Stimulated activated CD4-positive, alpha-beta T cell treated with anti-CD3 and anti-CD28 coated beads, Interleukin-1b, Interleukin-23, amount 100 ng/mL, for 1 hour (primary cell): ENCODE measurements around the gene TULP1.

ENCODE experiments used
- DNase-seq, 2 donors: peaks; one replicate each; pipeline ENCODE4 v3.0.0-alpha.2; 2020; ENCODE audit warnings: low read depth in 2 of 2

The TULP1 gene

DNA sequence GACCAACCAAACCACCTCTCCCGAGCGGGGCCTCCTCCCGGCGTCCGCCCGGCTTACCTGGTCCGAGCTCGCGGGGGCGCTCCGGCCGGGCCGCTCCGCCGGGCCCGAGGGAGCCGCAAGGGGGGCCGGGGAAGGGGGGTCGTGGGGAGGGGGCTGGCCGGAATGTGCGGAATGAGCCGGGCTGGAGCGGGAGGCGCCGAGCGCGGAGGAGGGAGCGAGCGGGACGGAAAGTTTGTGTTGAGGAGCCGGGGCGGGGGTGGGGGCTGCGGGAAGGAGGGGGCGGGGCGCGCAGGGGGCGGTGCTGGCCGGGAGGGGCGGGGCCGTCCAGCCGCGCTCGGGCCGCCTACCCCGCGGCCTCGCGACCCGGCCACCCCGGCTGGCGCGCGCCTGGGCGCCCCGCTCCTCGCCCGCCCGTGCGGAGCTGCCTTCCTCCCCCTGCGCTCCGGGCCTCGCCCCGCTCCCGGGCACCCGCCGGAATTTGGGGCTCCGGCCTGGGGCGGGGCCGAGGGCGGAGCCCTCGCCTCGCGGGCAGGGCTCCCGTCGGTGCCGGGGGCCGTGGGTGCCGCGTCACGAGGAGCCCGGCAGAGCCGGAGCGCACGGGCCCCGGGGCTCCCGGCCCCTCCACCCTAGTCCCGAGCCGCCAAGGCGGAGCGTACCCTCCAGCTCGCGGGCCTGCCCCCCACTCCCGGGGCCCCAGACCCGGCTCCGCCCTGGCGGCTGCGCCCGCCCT lies 15.7 kb downstream of the TULP1 start, which contains the start of gene TEAD3:
TEAD3 (minus strand) TSS at position 239 of the 730 bp plus-strand sequence.
- DNase-seq = peak in 1 of 2 donors; percentile 31

DNA sequence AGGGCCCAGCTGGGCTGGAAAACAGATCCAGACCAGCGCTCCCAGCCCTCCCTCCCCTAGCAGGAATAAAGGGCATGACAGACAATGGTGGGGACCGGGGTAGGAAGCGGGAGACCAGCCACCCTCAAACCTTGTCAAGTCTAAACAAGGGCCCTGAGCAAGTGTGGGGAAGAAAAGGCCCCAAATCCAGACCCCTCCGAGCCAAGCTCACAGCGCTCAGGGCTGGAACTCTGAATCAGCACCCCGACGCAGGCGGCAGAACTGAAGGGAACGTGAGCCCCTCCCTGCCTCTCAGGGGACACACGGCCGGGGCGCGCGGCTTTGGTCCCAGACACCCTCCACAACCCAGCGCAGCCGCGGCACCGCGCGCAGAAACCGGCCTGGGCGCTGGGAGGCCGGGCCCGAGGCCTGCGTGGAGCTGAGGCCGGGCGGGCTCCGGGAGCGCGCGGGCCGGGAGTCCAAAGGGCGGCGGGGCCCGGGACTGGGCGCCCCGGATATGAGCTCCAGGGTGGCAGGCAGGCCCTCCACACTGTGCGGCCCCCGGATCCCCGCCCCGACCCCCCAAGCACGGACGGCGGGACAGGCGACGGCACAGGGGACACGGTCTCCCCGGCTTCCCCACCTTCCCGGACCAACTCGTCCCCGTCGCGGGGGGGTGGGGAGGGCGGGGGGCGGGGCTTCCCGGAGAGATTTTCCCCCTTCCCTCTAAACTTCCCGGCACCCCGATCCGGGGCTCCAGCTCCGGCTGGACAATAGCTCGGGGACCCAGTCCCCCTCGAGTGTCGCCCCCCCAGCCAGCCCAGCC lies 16.5 kb downstream of the TULP1 start:
- DNase-seq = no peak

DNA sequence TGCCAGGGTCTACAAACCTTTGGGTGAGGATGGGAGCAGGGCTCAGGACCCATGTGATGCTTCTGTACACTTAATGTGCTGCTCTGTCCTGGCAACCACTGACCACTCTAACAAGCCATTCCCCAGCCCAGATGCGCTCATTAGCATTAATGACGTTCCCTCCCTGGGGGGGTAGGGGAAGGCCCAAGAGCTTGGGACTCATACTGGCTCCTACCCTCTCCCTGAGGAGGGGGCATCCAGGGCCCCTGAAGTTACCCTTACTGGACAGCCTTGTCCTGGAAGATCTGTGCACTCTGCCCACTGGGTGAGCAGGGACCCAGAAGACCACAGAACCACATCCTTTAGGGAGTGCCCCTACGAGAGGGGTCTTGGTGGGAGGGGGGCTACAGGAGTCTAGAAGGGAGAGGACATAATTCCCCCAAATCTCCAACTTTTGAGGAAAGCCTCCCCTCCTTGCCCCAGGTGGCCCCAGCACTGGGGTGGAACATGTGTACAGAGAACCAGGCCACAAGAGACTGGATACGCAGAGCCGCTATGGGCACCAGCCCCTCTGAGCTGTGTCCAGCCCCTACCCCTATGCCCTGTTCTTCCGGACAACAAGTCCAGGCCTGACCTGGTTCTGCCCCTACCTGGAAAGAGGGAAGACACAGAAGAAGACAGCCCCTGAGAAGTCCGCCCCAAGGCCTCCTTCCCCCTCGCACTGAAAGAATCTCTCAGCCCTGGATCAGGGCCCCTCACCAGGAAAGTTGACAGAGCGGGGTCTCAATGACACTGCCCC lies 17.2 kb downstream of the TULP1 start:
- no peak for DNase-seq

DNA sequence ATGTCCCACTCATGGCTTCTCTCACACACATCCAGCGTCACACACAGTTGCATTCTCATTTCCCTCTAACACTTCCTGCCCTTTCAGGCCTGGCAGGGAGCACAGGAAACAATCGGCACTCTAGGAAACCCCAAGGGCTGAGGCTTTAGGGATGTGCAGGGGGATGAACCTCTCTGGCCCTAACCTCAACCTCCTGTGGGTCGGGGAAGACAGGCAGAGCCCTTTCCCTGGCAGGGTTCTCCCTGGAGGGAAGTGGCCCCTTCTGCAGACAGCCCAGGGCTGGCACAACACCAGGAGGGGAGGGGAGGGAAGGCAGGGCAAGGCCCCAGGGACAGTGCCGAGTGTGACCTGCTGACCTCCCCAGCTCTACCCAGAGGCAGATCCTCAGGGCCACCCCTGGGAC lies 18.5 kb downstream of the TULP1 start:
- no peak for DNase-seq

GRCh38 chr6:35493307-35493983 lies 19.3 kb downstream of the TULP1 start:
- DNase-seq = no peak

DNA sequence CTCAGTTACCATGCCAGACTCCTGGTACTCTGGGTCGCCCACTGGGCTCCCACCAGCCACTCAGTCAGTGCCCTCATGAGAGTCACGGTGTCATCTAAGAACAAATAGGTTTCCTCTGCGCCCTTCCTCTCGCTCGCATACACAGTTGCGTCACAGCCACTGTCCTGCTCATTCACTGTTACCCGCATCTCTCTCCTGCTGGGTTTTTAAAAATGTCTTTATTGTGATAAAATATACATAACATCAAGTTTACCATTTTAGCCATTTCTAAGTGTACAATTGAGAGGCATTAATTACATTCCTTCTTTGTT lies 19.8 kb downstream of the TULP1 start:
- no peak for DNase-seq

GRCh38 chr6:35492258-35492973 lies 20.3 kb downstream of the TULP1 start:
- no peak for DNase-seq

DNA sequence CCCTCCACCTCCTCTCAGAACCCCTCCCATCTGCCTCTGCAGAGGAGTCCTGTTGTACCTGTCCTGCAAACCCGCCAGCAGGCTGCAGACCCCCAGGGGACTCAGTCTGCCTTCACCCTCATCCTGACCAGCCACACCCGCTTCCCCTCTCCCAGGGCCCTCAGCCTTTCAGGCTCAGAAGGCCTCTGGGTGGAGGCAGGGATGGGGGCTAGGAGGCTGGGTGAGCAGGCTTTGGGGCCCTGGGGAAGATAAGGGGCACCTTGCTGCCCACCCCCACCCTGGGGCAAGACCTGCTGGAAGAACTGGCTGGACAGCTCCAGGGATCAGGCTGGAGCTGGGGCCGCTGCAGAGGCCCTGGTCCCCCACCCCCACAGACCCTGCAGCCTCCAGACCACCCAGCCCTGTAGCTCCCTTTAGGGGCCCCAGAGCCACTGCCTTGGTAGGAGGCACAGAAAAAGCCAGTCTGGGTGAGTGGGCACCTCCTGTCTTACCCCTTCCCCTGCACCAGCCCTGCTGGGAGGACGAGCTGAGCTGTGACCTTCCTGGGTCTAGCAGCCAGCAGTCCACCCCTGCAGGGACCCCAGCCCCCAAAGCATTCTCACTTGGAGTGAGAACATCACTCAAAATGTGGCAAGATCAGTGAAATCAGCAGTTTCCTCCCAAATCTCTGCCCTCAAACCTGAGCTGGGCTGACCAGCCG lies 21.0 kb downstream of the TULP1 start:
- no peak for DNase-seq

- DNase-seq = no peak
Observed at GRCh38 chr6:35490821-35491557, 21.7 kb downstream of the TULP1 start.

DNA sequence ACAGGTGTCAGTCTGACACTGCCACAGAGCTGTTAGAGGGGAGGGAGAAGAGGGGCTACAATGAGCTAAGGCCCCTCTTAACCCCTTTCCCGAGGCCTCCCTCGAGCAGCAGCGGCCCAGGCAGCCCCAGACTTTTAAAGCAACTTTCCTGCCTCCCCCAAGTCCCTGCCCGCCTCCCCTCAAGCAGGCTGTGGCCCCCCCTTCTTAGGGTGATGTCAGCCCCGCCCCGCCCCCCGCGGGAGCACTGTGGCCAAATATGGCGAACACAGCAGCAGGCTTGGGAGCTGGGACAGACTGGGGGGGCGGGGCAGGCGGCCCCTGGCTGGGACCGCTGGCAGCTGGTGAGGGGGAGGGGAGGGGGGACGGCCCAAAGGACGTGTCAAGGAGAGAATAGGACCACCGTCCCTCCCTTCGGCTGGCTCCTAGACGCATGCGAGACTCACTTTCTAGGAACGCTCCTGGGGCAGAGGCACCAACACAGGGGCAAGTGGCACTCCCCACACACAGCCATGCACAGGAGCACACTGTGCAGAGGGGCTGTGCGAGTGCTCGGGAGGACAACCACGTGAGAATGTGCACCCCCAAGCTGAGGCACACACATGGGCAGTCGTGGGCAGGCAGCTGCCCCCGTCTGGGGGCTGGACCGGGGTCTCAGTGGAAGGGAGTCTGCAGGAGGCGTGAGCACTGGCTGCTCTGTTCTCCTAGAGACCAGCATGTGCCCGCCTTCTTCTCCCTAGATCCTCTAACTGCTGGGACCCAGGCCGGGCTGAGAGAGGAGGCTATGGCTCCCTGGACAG lies 22.5 kb downstream of the TULP1 start:
- no peak for DNase-seq

DNA sequence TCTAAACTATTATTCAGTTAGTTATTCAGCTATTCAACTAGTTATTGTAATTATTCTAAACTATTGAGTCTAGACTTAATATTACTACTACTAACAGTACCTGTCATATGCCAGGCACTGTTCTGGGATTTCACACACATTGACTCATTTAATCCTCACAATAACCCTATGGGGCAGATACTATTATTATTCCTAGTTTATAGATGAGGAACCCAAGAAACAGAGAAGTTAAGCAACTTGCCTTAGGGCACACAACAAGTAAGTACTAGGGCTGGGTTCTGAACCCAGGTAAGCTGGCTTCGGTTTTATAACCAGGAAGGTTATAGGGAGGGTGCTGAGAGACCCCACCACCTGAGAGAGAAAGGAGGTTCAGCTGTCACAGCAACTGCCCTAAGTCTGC lies 23.6 kb downstream of the TULP1 start:
- DNase-seq = no peak

GRCh38 chr6:35488517-35488862 lies 24.2 kb downstream of the TULP1 start:
- DNase-seq = no peak

DNA sequence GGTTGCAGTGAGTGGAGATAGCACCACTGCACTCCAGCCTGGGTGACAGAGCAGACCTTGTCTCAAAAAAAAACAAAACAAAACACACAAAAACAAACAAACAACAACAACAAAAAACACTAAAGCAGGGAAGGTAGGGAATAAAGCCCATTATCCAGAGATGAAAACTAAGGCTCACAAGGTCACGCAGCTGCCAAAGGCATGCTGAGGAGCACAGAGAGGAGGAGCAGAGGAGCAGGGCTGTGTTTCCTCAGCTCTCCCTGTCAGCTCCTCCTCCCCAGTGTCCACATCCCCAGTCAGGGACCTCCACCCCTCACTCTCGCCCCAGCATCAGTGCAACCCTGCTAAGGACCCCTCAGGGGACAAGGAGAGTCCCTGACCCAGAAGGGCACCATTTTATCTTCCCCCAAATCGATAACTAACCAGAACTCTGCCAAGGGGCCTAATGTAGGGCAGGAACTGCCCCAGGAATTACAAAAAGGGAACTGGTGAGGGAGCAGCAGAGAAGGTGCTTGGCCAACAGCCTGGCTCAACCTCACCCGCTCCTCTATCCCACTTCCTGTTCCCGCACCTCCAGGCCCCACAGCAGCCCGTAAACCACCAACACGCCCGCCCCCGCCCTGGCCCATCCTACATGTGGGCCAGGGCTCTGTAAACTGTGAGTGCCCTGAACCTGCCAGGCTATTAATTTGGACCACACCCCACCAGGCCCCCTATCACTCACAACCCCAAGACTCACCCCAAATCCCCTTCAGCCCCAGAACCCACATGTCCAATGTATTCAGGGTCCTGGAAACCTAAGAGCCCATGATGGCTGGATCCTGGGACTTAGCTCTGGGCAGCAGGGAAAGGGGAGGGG lies 24.8 kb downstream of the TULP1 start:
- no peak for DNase-seq

- no peak for DNase-seq
Observed at GRCh38 chr6:35486005-35486925, 26.4 kb downstream of the TULP1 start.

GRCh38 chr6:35485402-35485877 lies 27.3 kb downstream of the TULP1 start:
- no peak for DNase-seq

GRCh38 chr6:35484921-35485392 lies 27.7 kb downstream of the TULP1 start:
- DNase-seq = no peak
